ENCODE measurements around the gene ZNF780B.

- no peak for TF ChIP-seq POLR2A (IDR thresholded peaks at IDR 0.05)
- TF ChIP-seq CTCF (IDR thresholded peaks at IDR 0.05) = no peak
These were observed 32.1 kb downstream of the ZNF780B start for GRCh38 chr19:40023969-40024368.
